HPDE6-E6E7 (cell line): ENCODE data around the gene NPR3.
A peak's percentile ranks its signal among the peaks of the same experiment; 100 is the strongest.
"Not testable (repeated sequence)": the region's sequence is repeated elsewhere in the genome, so short reads cannot be mapped to it uniquely, and the experiment has no call there.

Experiments
- DNase-seq: peaks from one replicate; pipeline ENCODE4 v3.0.0; 2011; ENCODE audit warnings: missing footprints; ENCODE audit errors: extremely low spot score

The NPR3 gene

DNA sequence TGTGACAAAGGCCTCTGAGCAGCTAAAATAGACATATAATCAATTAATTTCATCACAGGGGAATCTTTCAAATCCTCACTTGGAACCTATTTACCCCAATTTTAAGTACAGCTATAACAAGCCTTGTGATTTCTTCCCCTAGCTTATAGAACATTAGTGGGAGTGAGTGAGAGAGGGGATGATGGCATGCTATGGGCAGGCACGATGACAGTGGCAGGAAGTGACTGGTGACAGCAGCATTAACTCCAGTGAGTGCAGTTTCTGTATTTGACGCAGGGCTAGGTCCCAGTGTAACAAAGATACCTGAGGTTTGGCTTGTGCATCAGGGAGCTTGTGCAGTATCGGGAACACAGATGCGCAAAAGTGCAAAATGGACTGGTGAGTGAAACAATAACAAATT, 54.1 kb downstream of the NPR3 start:
- no peak for DNase-seq

DNA sequence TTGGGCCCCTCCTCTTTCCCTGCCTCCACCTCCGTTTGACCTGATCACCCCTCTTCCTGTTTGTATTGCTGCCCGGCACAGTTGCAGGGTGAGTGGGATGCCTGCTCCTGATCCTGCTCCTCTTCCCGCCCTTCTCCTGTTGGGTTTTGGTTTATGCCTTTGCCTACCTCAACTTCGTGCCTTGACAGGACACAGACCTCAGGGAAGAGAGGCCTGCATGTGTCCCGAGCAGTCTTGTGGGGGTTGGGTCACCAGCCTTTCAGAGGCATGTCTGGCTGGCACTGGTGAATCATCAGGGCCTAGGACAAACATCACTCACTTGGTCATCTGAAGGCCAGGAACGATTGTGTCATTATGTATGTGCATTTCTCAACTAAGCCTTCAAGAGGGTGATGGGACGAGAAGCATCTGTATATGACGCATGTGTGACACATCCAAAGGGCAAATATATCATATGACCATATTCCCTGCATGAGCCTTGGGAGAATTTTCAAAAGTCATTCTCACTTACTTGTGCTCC, 56.9 kb downstream of the NPR3 start:
- DNase-seq: peak; percentile 94

GRCh38 chr5:32769711-32770110, 58.6 kb downstream of the NPR3 start:
- no peak for DNase-seq

GRCh38 chr5:32770444-32770843, 59.3 kb downstream of the NPR3 start:
- no peak for DNase-seq

- DNase-seq: no peak
Measured at GRCh38 chr5:32771037-32771436, 59.9 kb downstream of the NPR3 start.

DNA sequence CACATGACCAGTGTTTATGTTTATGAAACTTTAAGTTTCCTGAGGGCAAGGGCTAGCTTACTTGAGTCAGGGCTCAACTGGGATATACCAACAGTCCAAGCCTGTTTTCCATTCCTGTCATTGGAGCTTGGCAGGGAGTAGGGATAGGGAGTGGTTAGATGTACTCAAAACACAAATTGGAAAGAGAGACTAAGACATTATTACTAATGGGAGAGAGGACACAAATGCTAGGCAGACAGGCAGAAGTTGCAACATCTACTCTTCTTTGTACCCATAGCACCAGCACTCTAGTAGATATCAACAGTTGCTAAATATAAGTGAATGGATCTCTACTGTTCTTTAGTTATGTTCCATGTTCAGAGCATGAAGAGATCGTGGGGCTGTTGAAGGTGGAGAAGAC, 62.8 kb downstream of the NPR3 start:
- DNase-seq: no peak

DNA sequence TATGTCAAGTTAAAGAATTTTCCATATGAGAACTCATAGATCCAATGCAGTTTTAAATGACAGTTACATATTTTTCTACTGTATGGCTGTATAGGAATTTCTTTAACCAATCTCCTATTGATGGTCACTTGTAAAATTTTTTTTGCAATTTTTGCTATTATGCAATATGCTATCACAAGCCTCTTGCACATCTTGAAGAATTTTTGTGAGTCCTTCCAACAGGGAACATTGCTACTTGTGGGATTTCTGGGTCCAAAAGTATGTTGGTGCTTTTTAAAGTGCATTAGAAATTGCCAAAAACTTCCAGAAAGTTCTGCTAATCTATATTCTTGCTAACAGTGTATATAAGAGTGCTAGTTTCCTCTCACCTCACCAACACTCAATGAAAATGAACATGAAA, 65.1 kb downstream of the NPR3 start:
- no peak for DNase-seq

GRCh38 chr5:32777222-32777621, 66.1 kb downstream of the NPR3 start:
- DNase-seq: no peak

DNA sequence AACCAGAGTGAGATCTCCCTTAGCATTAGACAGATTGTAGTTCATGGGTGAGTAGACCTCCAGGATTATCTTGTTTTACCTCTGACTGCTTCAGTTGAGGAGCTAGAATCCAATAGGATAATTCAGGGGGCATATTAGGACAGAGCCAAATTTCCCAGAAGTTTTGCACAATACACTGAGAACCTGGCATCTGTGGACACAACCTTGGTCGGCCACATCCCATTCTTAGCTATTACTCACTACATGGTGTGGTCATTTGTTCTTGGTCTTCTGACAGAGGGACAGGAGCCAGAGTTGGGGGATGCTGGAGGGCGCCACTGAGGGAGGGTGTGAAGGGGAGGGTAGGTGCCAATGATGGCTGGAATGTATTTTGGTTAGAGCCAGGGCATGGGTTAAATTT, 66.6 kb downstream of the NPR3 start:
- no peak for DNase-seq

DNA sequence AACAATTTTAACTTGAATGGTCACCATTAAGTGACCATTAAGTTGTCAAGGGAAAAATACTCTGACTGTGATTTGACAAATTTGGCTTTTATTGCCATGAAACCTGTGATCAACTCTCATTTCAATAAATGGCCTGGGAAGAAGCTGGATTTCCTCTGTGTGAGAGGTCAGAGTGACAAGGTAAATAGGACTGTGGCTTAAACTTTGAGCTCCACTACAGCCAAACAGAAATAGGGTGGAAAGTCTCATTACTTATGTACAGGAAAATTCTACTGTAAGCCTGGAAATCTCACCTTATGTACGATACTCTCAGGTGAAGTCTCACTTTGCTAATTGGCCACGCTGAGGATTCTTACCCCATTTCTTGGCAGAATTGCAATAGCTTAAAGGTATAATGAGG, 67.3 kb downstream of the NPR3 start:
- DNase-seq: no peak

GRCh38 chr5:32779754-32780415, 68.8 kb downstream of the NPR3 start:
- DNase-seq: no peak

DNA sequence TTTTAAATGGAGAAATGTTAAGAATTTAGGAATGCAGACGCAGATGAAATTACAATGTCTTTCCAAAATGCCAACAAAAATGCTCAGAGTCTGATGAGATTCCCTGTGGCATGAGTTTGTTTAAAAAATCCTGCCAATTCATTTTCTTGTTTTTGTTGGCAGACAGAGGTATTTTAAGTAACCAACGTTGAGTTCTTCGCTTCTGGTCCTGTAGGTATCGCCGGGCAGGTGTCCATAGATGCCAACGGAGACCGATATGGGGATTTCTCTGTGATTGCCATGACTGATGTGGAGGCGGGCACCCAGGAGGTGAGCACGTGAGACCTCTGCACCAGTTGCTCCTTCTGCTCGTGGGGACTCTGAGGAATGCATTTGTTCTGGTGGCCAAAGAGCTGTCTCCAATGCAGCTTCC, 69.4 kb downstream of the NPR3 start:
- no peak for DNase-seq

DNA sequence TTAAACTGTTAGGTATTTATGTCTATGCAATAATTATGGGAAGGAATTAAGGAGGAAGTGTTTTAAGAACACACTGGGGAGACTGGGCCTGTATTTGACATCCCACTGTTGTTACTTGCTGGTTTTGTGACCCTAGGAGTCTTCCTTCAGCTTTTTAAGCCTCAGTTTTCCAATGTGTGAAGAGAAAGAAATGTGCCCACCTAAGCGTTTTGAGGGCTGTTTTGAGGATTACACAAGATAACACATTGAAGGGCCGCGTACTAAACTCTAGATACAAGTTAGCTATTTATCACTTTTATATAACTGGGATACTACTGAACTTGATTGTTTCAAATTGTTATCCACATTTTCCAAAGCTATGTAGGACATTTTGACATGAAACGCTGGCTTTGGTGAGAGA, 72.5 kb downstream of the NPR3 start:
- DNase-seq: no peak

GRCh38 chr5:32785611-32786254, 74.6 kb downstream of the NPR3 start:
- no peak for DNase-seq

- DNase-seq: no peak
Measured at GRCh38 chr5:32786311-32786710, 75.2 kb downstream of the NPR3 start.

- DNase-seq: no peak
Measured at GRCh38 chr5:32790411-32790951, 79.4 kb downstream of the NPR3 start.

GRCh38 chr5:32791536-32792243, 80.6 kb downstream of the NPR3 start:
- no peak for DNase-seq

DNA sequence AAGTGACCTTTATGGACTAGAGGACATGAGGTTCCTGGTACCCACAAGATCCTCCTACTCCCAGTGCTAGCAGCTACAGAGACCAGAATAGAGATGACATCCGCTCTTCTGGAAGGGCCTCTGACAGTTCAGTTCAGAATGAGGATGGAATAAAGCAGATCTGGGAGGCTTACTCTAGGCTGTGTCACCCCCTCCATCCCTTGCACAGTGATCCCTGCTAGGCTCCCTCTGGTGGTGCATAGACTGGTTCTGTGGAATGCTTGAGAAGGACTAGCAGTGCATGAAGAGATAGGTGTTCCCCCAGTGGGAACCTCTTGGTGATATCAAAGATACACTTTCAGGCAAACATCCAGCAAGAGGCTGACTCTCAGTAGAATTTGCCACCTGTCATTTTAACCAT, 83.0 kb downstream of the NPR3 start:
- DNase-seq: peak; percentile 27

GRCh38 chr5:32802764-32803163, 91.6 kb downstream of the NPR3 start:
- DNase-seq: no peak

GRCh38 chr5:32803656-32804055, 92.5 kb downstream of the NPR3 start:
- no peak for DNase-seq

- not testable (repeated sequence) for DNase-seq
Measured at GRCh38 chr5:32805462-32805861, 94.3 kb downstream of the NPR3 start.

GRCh38 chr5:32805971-32806638, 95.0 kb downstream of the NPR3 start:
- peak; percentile 58 for DNase-seq
